ENCODE data around the gene HDDC2.

- TF ChIP-seq EZH2 (IDR thresholded peaks at IDR 0.05; ENCODE audit: borderline replicate concordance, insufficient read depth, low read length, poor library complexity, severe bottlenecking), result no peak
- no peak for TF ChIP-seq TAF1 (IDR thresholded peaks at IDR 0.05; ENCODE audit: low read depth)
- TF ChIP-seq, protein P1, sequence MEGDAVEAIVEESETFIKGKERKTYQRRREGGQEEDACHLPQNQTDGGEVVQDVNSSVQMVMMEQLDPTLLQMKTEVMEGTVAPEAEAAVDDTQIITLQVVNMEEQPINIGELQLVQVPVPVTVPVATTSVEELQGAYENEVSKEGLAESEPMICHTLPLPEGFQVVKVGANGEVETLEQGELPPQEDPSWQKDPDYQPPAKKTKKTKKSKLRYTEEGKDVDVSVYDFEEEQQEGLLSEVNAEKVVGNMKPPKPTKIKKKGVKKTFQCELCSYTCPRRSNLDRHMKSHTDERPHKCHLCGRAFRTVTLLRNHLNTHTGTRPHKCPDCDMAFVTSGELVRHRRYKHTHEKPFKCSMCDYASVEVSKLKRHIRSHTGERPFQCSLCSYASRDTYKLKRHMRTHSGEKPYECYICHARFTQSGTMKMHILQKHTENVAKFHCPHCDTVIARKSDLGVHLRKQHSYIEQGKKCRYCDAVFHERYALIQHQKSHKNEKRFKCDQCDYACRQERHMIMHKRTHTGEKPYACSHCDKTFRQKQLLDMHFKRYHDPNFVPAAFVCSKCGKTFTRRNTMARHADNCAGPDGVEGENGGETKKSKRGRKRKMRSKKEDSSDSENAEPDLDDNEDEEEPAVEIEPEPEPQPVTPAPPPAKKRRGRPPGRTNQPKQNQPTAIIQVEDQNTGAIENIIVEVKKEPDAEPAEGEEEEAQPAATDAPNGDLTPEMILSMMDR (IDR thresholded peaks at IDR 0.05; ENCODE audit: poor library complexity, severe bottlenecking), result no peak
- no peak for TF ChIP-seq EP300 (conservative IDR thresholded peaks at IDR 0.05; ENCODE audit: poor library complexity, severe bottlenecking)
- TF ChIP-seq POLR2AphosphoS5 (IDR thresholded peaks at IDR 0.05), result no peak
- no peak for TF ChIP-seq MXI1 (conservative IDR thresholded peaks at IDR 0.05; ENCODE audit: poor library complexity, severe bottlenecking)
- no peak for TF ChIP-seq REST (IDR thresholded peaks at IDR 0.05; ENCODE audit: borderline replicate concordance)
Observed at GRCh38 chr6:125248136-125248535, 53.6 kb downstream of the HDDC2 start.
